ENCODE data around the gene LENG1.

- no peak for TF ChIP-seq CTCF (IDR thresholded peaks at IDR 0.05; ENCODE audit: low read depth, low read length)
- peak; percentile 72 for TF ChIP-seq POLR2A (IDR thresholded peaks at IDR 0.05; ENCODE audit: extremely low read depth, insufficient read length)
- TF ChIP-seq, protein P1, sequence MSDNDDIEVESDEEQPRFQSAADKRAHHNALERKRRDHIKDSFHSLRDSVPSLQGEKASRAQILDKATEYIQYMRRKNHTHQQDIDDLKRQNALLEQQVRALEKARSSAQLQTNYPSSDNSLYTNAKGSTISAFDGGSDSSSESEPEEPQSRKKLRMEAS (IDR thresholded peaks at IDR 0.05; ENCODE audit: low read depth, low read length) = peak; percentile 28
These were observed at the start of gene LENG1 for GRCh38 chr19:54159352-54160181.
